GM19328 (cell line): Measurements from ENCODE around the gene CLEC9A.
"Not testable (repeated sequence)": the region's sequence is repeated elsewhere in the genome, so short reads cannot be mapped to it uniquely, and the experiment has no call there.

Source experiments
- ATAC-seq: cut with Tn5 transposase; IDR thresholded peaks from one replicate; pipeline ENCODE4 v1.9.1; 2021; ENCODE audit warnings: mild to moderate bottlenecking, moderate library complexity; ENCODE audit not compliant: unreplicated experiment

CLEC9A gene

DNA sequence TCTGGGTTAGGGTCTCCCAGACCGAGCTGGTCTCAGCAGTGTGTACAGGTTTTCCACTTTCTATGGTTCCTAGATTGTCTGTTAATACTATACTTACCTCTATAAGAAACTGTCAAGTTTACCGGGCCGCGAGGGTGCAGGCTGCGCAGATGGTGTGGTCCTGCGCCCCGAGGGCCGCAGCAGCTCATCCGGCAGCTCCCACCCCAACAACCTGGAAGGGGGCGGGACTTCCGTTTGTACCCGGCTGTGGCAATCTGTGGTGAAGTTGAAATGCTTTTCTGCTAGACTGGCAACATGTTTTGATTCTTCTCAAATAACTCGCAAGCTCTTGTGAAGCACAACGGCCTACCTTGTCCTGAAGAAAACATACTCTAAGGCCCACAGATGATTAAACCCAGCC is at the start of gene CLEC9A:
TSS of gene CLEC9A (plus strand) at position 237 of the 400 bp plus-strand sequence. CDS start 22,006 bp downstream, outside the sequence.
- ATAC-seq: no peak

DNA sequence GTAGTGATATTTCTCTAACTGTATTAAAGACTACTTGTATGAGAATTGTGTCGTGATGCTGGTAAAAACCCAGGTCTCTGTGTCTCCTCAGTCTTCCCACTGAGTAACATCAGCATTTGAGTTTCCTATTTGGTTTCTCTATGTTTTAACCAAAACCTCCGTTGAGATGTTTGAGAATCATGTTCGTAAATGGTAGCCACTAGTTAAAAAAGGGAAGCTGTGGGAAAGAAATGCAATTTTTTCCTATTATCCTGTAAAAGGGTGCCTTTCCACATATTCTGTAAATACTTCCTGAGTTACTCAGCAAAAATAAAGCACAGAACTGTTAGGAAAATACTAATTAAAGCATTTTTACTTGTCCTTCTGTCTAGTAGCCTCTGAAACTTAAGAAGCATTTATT is 38.6 kb upstream of the CLEC9A start:
- no peak for ATAC-seq

DNA sequence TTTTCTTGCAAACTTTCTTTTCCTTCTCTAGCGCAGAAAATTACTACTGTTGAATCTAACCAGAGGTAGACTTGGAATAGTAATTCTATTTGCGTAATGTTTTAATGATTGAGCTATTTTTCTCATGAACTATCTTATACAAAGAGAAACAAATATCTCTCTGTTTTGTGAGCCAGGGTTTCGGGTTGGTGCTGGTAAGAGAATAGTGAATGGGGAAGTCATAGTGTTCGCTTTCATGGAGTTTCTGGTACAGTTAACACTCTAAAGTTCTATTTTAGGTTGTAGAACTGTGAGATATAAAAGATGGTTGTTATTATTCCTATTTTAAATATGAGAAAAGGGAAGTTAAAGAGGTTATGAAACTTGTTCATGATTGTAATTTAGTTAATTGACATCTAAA is 38.2 kb upstream of the CLEC9A start:
- no peak for ATAC-seq

DNA sequence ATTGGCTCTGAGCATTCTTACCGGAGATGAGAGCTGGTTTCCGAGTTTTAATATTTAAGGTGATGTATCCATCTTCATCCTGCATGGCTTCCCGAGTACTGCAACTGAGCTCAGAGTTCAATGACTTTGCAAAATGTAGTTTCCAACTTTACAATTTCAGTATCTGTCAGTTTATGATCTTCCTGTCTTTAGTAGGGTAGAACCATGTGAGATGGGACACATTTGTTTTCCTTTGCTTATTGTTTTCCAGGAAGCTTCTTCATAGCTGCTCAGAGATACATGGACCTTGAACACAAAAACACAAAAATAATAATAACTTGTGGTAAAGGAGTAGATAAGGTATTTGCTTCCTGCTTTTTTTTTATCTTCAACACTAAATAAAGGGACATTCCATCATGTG is 31.5 kb upstream of the CLEC9A start, which contains the start of gene CLEC1B:
TSS of gene CLEC1B (minus strand) at position 106 of the 400 bp plus-strand sequence. CDS start at position 85, 21 bp downstream.
- ATAC-seq: no peak

DNA sequence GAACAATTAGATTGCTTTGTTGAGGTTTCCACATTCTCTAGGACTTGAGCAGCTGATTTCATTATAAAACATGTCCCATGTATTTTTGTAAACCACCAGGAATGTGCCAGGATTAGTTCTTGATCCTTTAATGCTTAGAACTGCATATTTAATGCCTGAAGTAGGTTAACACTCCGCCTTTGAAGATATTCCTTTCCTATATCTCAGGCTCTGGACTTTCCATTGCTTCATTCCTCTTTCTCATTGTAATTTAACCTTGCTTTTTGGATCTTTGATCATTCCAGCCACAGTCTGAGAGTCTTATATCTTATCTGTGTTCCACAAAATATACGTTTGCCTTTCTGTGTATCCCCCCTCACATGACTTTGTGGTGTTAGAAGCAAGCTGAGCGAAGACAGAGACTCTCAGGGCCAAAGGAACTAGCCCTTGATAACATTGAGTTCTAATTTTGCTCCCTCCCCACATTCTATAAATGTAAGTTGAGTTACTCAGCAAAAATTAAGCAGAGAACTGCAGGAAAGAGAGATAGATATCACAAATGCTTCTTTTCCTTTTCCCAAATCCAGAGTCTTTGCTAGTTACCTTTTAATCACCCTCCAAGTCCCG is 29.2 kb upstream of the CLEC9A start:
- no peak for ATAC-seq

DNA sequence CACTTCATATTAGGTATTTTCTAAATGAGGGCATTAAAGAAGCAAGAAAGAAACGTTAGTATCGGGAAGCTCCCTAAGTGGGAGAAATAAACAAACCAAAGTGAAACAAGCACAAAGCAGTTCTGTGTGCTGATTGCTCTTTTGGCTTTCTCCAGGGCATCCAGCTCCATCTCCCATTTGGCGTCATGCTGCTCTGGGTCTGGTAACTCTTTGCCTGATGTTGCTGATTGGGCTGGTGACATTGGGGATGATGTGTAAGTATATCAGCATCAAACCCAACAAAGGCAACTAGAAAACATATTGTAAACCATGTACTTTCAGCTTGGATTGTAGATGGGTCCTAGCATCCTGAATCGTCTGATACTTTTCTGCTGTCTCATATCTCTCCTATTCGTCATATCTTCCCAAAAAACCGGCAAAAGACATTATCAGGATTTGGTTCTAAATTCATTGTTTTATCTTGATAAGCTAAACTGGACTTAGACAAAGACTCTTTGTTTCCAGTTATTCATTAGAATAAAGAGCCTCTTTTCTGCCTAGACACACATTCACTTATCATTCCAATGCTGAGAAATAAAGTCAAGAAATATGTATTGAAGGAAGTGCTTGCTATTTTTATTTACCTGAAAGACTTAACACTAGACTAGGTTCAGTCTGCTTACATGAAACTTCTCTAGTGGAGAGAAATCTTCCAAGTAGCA is 17.7 kb upstream of the CLEC9A start:
- ATAC-seq: no peak

DNA sequence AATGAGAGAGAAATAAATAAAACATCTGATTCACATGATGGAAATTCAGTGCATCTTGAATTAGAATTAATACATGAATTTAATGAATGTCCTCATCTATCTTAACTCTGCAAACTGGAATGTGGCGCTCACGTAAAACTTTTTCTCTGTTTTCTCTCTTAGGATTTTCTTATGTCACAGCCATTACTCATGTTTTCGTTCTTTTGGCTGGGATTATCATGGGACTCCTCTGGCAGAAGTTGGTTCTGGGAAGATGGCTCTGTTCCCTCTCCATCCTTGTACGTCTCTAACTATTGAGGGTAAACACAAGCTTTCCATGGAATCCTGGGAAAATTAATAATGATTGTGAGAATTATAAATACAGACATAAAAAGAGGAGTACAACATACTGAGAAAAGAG is 15.0 kb upstream of the CLEC9A start:
- ATAC-seq: no peak

DNA sequence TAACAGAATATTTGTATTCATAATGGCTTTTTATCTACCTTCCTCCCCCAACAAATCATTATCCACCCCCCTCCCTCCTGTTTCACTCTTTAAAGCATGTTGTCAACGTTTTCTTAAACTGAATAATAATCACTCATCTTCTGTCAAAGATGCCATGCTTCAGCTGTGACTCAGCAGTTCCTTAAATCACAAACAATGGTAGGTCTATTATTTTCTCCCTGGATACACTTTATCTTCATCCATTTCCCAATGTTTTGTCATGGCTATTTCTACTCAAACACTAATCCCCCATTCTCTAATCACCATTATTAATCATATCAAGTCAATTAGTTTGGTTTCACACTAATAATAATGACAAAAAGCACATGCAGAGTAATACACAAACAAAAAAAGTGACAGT is 13.6 kb upstream of the CLEC9A start:
- ATAC-seq: no peak

DNA sequence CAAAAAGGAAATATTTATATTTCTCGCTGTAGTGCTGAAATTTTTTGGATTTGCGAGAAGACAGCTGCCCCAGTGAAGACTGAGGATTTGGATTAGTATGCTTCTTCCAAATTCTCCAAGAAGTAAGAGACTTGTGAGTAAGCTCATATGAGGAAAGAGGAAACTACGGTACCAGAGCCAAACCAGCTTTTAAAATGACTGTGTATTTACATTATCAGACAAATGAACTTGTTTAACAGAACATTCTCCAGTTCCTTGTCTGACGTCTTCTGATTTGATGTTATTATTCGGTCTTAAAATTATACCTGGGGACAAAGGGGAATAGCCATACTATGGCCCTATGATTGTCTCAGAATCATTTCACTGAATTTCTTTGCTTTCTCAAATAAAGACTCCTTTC is 12.1 kb upstream of the CLEC9A start:
- no peak for ATAC-seq

DNA sequence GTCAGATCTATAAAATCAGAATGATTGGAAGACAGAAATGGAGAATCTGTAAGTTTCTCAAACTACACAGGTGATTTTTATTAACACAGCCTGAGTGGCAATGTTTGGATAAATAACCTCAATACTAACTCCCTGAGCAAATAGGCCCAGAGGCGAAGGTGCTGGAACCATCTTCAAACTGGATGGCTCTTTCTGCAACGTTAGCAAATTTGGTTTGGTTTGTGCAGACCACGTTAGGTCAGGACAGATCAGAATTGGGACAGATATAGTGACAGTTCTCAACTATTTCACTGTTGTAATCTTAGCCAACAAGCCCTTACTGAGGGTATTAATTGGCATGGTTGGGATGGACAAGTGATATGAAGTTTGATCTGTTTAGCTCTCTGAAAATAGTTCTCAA is 9.1 kb upstream of the CLEC9A start:
- no peak for ATAC-seq

DNA sequence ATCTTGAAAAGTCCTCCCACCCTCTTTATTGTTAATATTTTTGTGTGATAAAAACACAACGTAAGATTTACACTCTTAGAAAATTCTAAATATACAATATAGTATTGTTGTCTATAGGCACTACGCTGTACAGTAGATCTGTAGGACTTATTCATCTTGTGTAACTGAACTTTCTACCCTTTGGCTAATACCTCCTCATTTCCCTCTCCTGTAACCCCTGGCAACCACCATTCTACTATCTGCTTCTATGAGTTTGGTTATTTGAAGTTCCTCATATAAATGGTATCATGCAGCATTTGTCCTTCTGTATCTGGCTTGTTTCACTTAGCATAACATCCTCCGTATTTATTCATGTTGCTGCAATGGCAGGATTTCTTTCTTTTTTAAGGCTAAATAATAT is 5.2 kb upstream of the CLEC9A start:
- no peak for ATAC-seq

DNA sequence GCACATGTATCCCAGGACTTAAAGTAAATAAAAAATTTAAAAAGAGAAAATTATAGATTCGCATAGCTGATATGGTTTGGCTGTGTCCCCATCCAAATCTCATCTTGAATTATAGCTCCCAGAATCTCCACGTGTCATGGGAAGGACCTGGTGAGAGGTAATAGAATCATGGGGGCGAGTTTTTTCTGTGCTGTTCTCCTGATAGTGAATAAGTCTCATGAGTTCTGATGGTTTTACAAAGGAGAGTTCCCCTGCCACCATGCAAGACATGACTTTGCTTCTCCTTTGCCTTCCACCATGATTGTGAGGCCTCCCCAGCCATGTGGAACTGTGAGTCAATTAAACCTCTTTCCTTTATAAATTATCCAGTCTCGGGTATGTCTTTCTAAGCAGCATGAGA is 3.8 kb upstream of the CLEC9A start:
- ATAC-seq: not testable (repeated sequence)

DNA sequence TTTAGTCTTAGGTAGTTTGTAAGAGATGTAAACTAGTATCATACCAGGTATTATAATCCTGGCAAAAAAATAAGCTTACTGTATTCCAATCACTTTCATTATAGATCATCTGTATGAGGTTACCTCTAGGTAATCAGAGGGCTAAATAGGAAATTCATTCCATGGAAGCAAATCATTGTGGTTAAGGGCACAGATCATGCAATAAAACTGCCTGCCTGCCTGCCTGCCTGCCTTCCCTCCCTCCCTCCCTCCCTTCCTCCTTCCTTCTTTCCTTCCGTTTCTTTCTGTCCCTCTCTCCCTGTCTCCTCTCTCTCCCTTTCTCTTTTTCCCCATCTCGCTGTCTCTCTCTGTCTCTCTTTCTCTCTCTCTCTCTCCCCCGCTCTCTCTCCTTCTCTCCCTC is 3.2 kb upstream of the CLEC9A start:
- ATAC-seq: no peak

DNA sequence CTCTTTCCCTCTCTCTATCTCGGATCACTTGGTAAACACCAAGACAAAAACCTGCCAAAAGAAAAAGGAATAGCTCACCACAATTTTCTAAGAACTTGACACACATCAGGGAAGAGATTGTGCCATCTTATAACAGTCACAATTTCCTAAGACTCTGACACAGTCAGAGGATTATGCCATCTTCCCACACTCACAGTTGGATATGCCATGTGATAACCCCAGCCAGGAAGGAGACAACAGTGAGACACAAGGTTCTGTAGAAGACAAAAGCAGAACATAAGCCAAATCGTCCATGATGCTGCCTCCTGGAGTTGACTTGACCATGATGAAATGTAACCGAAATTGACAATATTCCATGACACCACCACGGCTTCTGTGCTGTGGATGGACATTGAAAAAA is 2.8 kb upstream of the CLEC9A start:
- no peak for ATAC-seq

DNA sequence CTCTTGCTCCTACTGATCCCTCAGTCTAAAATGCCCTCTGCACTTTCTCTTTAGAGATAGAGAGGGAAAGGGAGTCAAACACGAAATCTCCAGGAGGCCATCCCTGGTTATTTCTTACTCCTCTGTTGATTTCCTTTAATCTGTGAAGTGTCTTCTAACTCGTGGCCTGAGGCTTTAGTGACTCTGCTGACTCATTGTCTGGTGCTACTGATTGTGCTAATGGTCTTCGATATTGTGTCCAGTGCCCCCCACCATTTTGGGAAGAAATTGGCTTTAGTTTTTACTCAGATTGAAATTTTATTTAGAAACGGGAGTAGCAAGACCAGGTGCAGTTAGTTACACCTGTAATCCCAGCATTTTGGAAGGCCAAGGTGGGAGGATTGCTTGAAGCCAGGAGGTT is 839 bp downstream of the CLEC9A start:
- no peak for ATAC-seq

DNA sequence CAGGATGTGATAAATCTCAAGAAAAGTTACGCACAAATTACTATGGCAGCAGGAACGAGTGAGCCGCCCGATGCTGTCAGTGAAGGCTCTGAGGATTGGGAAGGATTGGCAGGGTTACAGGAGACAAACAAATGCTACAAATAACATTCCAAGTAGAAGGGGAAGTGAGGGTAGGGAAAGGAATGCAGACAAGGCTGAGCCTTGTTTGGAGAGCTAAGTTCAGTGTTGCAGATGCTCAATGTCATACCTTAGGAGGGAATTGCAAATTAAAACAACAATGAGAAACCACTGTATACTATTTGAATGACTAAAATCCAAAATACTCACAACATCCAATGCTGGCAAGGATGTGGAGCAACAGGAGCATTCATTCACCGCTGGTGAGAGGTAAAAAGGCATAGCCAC is 1.3 kb downstream of the CLEC9A start:
- no peak for ATAC-seq

DNA sequence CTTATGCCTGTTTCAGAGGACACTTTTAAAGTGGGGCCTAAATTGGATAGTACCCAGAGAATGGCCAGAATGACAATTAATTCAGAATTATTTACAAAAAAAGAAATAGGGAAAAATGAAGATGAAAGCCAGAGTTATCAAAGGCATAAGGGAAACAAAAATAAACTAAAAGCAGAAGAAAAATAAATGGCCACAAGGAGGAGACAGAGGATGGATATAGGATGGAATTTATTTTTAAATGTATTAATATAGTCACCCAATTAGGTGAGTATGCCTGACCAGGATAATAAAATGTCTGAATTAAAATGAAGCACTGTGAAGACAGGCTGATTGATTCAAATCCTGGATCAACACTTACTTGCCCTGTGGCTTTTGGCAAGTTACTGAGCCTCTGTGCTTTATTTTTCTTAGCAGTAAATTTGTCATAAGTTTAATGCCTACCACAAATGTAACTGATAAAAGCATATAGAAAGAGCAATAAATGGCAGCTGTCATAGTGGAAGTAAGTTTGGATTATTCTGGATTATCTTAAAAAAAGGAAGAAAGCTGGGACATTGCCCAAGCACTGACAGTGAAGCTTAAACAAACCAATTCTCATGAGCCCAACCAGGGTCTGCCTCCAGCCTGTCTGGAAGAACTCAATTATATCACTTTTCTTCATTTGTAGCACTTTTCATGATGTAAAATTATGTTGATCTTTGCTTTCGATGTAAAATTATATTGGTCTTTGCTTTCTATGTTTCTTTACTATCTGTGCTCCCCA is 3.5 kb downstream of the CLEC9A start:
- ATAC-seq: no peak

DNA sequence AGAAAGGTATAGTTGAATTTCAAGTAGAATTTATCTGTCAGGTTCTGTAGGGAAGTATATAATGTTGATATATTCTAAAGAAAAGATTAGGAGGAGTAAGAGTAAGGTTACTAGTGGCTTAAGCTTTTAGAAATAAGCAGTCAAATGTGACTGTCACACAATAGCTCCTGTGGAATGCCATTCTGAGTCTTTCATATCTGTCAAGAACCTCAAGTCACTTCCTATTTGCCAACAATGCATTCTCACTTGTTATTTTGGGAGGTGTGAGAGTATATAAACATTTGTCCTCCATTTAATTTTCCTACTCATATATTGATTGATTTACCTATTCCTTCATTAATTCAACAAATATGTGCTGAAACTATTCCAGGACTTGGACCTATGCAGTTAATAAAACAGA is 11.7 kb downstream of the CLEC9A start:
- no peak for ATAC-seq

DNA sequence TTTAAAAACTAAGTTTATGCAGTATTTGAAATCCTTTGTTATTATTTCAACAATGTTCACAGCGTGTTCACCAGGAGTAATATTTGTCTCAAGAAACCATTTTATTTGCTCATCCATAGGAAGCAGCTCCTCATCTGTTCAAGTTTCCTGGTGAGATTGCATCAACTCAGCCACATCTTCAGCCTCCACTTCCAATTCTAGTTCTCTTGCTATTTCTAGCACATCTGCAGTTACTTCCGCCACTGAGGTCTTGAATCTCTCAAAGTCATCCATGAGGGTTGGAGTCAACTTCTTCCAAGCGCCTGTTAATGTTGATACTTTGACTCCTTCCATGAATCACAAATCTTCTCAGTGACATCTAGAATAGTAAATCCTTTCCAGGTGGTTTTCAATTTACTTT is 18.0 kb downstream of the CLEC9A start:
- no peak for ATAC-seq

DNA sequence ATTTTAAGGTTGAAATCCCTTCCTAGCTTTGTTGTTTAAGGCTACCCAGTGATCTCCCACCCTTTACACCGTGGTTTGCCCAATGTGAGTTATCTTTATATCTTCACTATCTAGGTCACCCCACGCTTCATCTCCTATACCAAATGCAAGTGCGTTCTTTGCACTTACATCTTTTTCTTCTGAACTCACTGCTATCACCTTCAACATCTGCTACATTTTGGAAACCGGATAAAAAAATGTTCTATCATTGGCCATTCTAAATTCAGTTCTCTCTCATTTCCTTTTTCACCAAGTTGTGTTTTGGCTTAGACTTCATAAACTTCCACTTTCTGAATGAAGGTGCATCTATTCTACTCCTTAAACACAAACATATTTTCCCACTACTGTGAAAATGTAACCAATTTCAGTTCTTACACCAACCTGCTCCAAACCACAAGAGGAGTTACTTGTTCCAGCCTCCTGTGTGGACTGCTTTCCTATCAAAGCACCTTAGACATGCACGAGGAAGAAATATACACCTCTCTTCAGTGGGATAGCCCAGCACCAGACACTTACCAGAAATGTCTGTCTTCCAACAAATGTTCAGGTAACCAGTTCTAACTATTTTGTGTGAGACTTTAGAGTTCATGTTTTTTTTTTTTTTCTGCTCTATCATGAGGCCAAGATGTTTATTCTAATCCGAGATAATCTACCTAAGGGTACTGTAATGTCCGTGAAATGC is 21.9 kb downstream of the CLEC9A start:
- ATAC-seq: no peak

DNA sequence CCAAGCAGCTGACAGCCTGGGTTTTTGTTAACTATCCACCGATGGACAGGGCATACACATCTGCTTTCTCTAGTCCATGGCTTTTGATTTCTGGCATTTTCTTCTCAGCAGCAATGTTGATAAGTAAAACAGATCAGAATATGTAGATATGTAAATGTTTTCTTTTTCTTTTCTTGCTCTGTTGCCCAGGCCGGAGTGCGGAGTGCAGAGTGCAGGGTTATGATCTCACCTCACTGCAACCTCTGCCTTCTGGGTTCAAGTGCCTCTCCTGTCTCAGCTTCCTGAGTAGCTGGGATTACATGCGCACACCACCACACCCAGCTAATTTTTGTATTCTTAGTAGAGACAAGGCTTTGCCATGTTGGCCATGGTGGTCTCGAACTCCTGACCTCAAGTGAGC is 27.9 kb downstream of the CLEC9A start:
- ATAC-seq: no peak
